ENCODE data around the gene SLC36A1.
A peak's percentile ranks its signal among the peaks of the same experiment; 100 is the strongest.

The SLC36A1 gene

GRCh38 chr5:151523335-151523734, 75.9 kb downstream of the SLC36A1 start:
- no peak for FAIRE-seq
- DNase-seq (ENCODE audit: insufficient read length, low spot score), result peak; percentile 62

GRCh38 chr5:151528153-151528552, 80.8 kb downstream of the SLC36A1 start:
- DNase-seq (ENCODE audit: insufficient read length, low spot score) (no peak), FAIRE-seq (no peak)

- no peak for FAIRE-seq
Measured at GRCh38 chr5:151528996-151529395, 81.6 kb downstream of the SLC36A1 start.

GRCh38 chr5:151531581-151531980, 84.2 kb downstream of the SLC36A1 start:
- DNase-seq (ENCODE audit: insufficient read length, low spot score) (no peak), FAIRE-seq (no peak)

More at GRCh38 chr5:151528996-151529395, 81.6 kb downstream of the SLC36A1 start:
- DNase-seq (ENCODE audit: insufficient read length, low spot score), result no peak

- DNase-seq (ENCODE audit: insufficient read length, low spot score) (no peak), FAIRE-seq (no peak)
Measured at GRCh38 chr5:151532416-151532815, 85.0 kb downstream of the SLC36A1 start.

GRCh38 chr5:151534350-151534749, 86.9 kb downstream of the SLC36A1 start:
- FAIRE-seq (no peak), DNase-seq (ENCODE audit: insufficient read length, low spot score) (no peak)

- FAIRE-seq, result no peak
- DNase-seq (ENCODE audit: insufficient read length, low spot score), result no peak
Measured at GRCh38 chr5:151537044-151537443, 89.6 kb downstream of the SLC36A1 start.

- no peak for DNase-seq (ENCODE audit: insufficient read length, low spot score)
- FAIRE-seq, result no peak
Measured at GRCh38 chr5:151541571-151541970, 94.2 kb downstream of the SLC36A1 start.
